Activated CD8-positive, alpha-beta memory T cell treated with anti-CD3 and anti-CD28 coated beads, Interleukin-2, amount 50 U/mL, for 24 hours (primary cell): ENCODE measurements around the gene NMBR.
"Not testable (repeated sequence)": the region's sequence is repeated elsewhere in the genome, so short reads cannot be mapped to it uniquely, and the experiment has no call there.

Experiments used
- DNase-seq: peaks from one replicate; pipeline ENCODE4 v3.0.0-alpha.2; 2020; ENCODE audit errors: extremely low read depth

The NMBR gene

DNA sequence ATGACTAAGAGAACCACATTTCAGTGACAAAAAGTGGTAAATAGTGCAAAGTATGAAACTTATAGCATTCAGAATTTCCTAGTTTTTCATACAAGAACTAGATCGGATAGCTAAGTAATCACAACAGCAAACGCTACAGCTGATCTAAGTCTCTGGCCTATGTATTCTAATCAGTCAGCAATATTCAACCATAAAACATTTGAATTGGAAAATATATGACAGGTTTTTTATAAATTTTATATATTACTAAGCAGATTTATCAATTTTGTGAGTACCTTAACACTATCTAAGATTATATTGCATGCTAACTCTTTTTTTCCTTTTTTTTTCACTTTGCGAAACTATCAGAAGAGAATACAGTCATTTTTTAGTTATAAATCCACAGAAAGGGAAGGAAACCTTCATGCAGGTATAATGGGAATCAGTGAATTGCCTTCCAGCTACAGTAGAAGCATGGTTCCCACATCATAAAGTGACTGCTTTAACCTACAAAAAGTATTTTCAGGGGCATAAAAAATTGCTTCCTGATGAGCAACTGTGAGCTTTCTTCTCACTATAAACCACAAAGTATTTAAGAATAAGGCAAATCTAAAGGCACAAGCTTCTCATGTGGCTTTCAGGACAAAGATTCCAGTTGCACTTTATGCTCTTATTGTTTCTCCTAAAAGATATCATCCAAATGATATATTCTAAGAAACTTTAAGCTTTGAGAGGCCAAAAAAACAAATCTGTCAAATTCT lies 88.2 kb downstream of the NMBR start:
- no peak for DNase-seq

DNA sequence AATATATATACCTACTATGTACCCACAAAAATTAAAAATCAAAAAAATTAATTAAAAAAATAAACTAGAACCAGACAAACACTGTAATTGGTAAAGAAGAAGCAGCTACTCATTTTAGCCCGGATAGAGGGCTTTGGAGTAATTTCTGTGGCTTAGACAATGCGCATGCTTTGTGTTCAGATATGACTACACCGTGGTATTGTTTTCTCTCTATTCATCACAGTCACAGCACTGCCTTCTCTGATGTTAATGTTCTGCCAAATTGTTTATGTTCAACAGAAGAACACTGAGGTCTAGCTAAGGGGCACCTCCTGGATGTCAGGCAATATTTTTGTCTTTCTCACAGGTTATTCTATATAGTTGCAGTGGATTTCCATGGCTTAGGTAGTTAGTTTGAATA lies 91.7 kb downstream of the NMBR start:
- no peak for DNase-seq

- no peak for DNase-seq
These were observed 95.5 kb downstream of the NMBR start for GRCh38 chr6:142051404-142051803.

- DNase-seq: no peak
These were observed 98.3 kb downstream of the NMBR start for GRCh38 chr6:142048593-142048980.

- no peak for DNase-seq
These were observed 98.9 kb downstream of the NMBR start for GRCh38 chr6:142047934-142048592.

GRCh38 chr6:142045380-142046278 lies 101.3 kb downstream of the NMBR start:
- DNase-seq: no peak

DNA sequence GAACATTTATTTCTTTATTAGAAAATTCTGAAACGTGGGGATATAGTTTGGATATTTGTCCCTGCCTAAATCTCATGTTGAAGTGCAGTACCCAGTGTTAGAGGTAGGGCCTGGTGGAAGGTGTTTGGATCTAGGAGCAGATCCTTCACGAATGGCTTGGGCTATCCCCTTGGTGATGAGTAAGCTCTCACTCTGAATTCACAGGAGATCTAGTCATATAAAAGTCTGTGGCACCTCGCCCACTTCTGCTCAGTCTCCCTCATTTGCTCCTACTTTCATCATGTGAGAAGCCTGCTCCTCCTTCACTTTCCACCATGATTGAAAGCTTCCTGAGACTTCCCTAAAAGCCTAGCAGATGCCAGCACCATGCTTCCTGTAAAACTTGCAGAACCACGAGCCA lies 111.0 kb downstream of the NMBR start:
- no peak for DNase-seq

GRCh38 chr6:142031035-142031434 lies 115.9 kb downstream of the NMBR start:
- no peak for DNase-seq

DNA sequence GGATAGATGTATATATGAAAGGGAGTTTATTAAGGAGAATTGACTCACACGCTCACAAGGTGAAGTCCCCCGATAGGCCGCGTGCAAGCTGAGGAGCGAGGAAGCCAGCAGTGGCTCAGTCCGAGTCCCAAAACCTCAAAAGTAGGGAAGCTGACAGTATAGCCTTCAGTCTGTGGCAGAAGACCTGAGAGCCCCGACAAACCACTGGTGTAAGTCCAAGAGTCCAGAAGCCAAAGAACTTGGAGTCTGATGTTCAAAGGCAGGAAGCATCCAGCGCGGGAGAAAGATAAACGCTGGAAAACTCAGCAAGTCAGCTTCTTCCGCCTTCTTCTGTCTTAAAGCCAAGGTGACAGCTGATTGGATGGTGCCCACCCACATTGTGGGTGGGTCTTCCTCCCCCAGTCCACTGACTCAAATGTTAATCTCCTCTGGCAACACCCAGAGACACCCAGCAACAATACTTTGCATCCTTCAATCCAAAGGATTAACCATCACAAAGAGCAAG lies 116.8 kb downstream of the NMBR start:
- DNase-seq: no peak

DNA sequence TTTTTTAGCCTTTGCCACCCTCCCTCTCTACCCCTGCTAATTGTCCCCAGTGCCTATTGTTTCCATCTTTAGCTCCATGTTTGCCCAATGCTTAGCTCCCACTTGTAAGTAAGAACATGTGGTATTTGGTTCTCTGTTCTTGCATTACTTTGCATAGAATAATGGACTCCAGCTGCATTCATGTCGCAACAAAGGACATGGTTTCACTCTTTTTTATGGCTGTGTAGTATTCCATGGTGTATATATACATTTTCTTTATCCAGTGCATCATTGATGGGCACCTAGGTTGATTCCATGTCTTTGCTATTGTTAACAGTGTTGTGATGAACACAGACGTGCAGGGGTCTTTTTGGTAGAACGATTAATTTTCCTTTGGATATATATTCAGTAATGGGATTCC lies 118.4 kb downstream of the NMBR start:
- no peak for DNase-seq

DNA sequence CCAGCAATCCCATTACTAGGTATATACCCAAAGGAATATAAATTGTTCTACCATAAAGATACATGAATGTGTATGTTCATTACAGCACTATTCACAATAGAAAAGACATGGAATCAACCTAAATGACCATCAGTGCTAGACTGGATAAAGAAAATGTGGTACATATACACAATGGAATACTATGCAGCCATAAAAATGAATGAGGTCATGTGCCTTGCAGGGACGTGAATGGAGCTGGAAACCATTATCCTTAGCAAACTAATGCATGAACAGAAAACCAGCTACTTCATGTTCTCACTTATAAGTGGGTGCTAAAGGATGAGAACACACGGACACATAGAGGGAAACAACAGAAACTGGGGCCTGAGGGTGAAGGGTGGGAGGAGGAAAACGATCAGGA lies 119.1 kb downstream of the NMBR start:
- DNase-seq: not testable (repeated sequence)

GRCh38 chr6:142027074-142027473 lies 119.8 kb downstream of the NMBR start:
- no peak for DNase-seq

GRCh38 chr6:142026471-142026870 lies 120.5 kb downstream of the NMBR start:
- no peak for DNase-seq
